GM12801 (cell line): Measurements from ENCODE around the gene RHPN2.

Experiments
- TF ChIP-seq, protein P1 (sequence below): IDR thresholded peaks from one replicate; pipeline ENCODE4 v1.5.1; 2011; ENCODE audit warnings: control low read depth; ENCODE audit not compliant: insufficient read length; ENCODE audit errors: extremely low read depth

RHPN2 gene

DNA sequence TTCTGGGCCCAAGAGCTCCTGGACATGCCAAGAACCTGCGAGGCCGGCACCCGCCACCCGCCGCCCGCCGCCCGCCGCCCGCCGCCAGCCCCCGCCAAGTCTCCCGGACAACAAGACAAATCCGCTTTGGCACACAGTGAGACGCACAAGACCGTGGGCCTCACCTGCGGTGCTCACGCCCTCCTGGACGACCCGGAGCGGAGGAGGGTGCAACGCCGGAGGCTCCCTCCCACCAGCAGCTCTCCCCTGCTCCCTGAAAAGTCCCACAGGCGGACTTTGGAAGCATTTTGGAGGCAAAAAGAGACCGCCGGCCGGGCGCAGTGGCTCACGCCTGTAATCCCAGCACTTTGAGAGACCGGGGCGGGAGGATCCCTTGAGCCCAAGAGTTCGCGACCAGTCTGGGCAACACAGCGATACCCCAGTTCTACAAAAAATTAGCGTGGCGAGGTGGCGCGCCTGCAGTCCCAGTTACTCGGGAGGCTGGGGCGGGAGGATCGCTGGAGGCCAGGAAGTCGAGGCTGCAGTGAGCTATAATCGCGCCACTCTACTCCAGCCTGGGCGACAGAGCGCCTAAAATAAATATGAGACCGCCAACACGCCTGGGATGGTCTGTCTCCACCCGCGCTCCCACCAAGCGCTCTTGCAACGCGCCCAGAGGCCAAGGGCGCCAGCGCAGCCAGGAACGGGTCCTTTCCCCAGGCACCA lies 783 bp downstream of the RHPN2 start:
- TF ChIP-seq, protein P1, sequence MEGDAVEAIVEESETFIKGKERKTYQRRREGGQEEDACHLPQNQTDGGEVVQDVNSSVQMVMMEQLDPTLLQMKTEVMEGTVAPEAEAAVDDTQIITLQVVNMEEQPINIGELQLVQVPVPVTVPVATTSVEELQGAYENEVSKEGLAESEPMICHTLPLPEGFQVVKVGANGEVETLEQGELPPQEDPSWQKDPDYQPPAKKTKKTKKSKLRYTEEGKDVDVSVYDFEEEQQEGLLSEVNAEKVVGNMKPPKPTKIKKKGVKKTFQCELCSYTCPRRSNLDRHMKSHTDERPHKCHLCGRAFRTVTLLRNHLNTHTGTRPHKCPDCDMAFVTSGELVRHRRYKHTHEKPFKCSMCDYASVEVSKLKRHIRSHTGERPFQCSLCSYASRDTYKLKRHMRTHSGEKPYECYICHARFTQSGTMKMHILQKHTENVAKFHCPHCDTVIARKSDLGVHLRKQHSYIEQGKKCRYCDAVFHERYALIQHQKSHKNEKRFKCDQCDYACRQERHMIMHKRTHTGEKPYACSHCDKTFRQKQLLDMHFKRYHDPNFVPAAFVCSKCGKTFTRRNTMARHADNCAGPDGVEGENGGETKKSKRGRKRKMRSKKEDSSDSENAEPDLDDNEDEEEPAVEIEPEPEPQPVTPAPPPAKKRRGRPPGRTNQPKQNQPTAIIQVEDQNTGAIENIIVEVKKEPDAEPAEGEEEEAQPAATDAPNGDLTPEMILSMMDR: no peak

- TF ChIP-seq, protein P1: no peak
These were observed 1.3 kb downstream of the RHPN2 start for GRCh38 chr19:33063356-33063752.

- TF ChIP-seq, protein P1: no peak
These were observed 1.8 kb downstream of the RHPN2 start for GRCh38 chr19:33062902-33063301.

- TF ChIP-seq, protein P1: no peak
These were observed 4.1 kb downstream of the RHPN2 start for GRCh38 chr19:33060586-33060985.

- TF ChIP-seq, protein P1: no peak
These were observed 9.0 kb downstream of the RHPN2 start for GRCh38 chr19:33055718-33056117.

- TF ChIP-seq, protein P1: no peak
These were observed 10.1 kb downstream of the RHPN2 start for GRCh38 chr19:33054623-33055022.

DNA sequence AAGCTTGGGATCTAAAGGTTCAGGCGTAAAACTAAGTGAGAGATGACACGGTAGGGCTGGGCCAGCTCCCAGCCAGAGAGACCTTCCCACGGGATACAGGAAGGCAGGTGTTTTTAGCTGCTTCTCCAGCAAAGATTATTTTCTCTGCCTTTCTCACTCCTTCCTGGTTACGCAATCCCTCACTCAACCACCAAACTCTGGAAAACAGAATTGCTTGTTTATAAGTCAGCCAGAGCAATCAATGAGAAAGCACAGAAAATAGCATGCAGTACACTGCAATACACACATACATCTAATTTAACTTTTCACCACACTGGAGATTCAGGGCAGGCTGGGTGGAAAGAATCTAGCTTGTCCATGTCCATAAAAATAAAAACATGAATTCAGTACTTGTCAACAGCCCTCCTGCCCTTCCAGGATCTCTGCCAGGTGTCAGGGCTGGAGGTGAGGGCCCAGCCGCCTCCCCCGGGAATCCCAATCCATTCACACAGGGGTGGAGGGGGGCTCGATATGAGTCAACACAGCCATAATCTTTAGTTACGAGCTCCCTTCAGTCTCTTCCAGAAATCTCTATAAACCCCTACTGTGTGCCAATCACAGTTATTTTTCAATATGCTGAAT lies 12.2 kb downstream of the RHPN2 start:
- TF ChIP-seq, protein P1: no peak
